Measurements from ENCODE around the gene ATP2B3. TPM values are rescaled to one million over a fixed set of nuclear protein-coding genes. Genes with fewer than 3 reads are reported as not detected.
A peak's percentile ranks its signal among the peaks of the same experiment; 100 is the strongest.

The ATP2B3 gene
- polyA plus RNA-seq (2011; rRNA removed): 0.02 TPM in 1 of 2 replicates, not detected in the other
- polyA minus RNA-seq (2011; rRNA and poly(A)+ RNA removed): not detected in 2 replicates

GRCh38 chrX:153517423-153517822 lies at the start of gene ATP2B3:
ATP2B3 (plus strand) TSS chrX:153517642; CDS start chrX:153536248, 18,606 bp downstream.
- H3K4me3 ChIP-seq (ENCODE audit: low read depth, low read length): no peak within 1 kb of the TSS
- no peak for DNase-seq (ENCODE audit: low read depth)
- ChIA-PET POLR2A (no interaction called here), CTCF (no interaction called here)
- H3K36me3 ChIP-seq (ENCODE audit: control insufficient read depth, insufficient read depth, low read length): no peaks in the 10 kb centered on the region
- peaks cover 8% of the 10 kb centered on the region for H3K27me3 ChIP-seq (ENCODE audit: control insufficient read depth, insufficient read depth, low read length)
- TF ChIP-seq CTCF (IDR thresholded peaks at IDR 0.05; ENCODE audit: insufficient read depth, low read depth, low read length): no peak

- CTCF ChIA-PET: interaction anchor here (1.2 to 8.8 kb wide), 4 partner anchors 18 to 435 kb away, joined by 3 to 132 read pairs (median 42); partner anchors contain the start of gene BGN
- TF ChIP-seq CTCF (IDR thresholded peaks at IDR 0.05; ENCODE audit: insufficient read depth, low read depth, low read length): no peak
- H3K27me3 ChIP-seq (ENCODE audit: control insufficient read depth, insufficient read depth, low read length): no peaks in the 10 kb centered on the region
- no peak overlapping the region for H3K4me3 ChIP-seq (ENCODE audit: low read depth, low read length)
- H3K36me3 ChIP-seq (ENCODE audit: control insufficient read depth, insufficient read depth, low read length): peaks cover 2% of the 10 kb centered on the region
- DNase-seq (ENCODE audit: low read depth): no peak
- POLR2A ChIA-PET: no interaction called here
These were observed 49.3 kb upstream of the ATP2B3 start for GRCh38 chrX:153468008-153468580.

GRCh38 chrX:153469811-153470410 lies 47.5 kb upstream of the ATP2B3 start:
- DNase-seq (ENCODE audit: low read depth): no peak
- H3K36me3 ChIP-seq (ENCODE audit: control insufficient read depth, insufficient read depth, low read length): no peaks in the 10 kb centered on the region
- H3K27me3 ChIP-seq (ENCODE audit: control insufficient read depth, insufficient read depth, low read length): no peaks in the 10 kb centered on the region
- ChIA-PET CTCF (interaction anchor here (0.8 to 8.8 kb wide), 9 partner anchors 9 to 437 kb away, joined by 3 to 132 read pairs (median 6); partner anchors contain the start of gene BGN), POLR2A (interaction anchor here (0.6 kb wide), 1 partner anchor 37 kb away, joined by 3 read pairs; no protein-coding TSS in a partner anchor)
- peak; percentile 21; the same call in 1 of the 2 replicates for TF ChIP-seq CTCF (IDR thresholded peaks at IDR 0.05; ENCODE audit: insufficient read depth, low read depth, low read length)
- H3K4me3 ChIP-seq (ENCODE audit: low read depth, low read length): peak overlapping the region; percentile 60

- POLR2A ChIA-PET: interaction anchor here (0.6 kb wide), 2 partner anchors 16 to 36 kb away, joined by 3 to 5 read pairs; no protein-coding TSS in a partner anchor
- peak within 1 kb of the TSS; percentile 60 for H3K4me3 ChIP-seq (ENCODE audit: low read depth, low read length)
- TF ChIP-seq CTCF (IDR thresholded peaks at IDR 0.05; ENCODE audit: insufficient read depth, low read depth, low read length): peak; percentile 75
- no peaks in the 10 kb centered on the region for H3K36me3 ChIP-seq (ENCODE audit: control insufficient read depth, insufficient read depth, low read length)
- no peak for DNase-seq (ENCODE audit: low read depth)
- CTCF ChIA-PET: interaction anchor here (0.8 to 8.8 kb wide), 8 partner anchors 10 to 44 kb away, joined by 3 to 132 read pairs (median 8); partner anchors contain the start of gene BGN
- no peaks in the 10 kb centered on the region for H3K27me3 ChIP-seq (ENCODE audit: control insufficient read depth, insufficient read depth, low read length)
These were observed 46.8 kb upstream of the ATP2B3 start, which contains the start of gene HAUS7 for GRCh38 chrX:153470411-153471363. HAUS7 (minus strand) TSS chrX:153470576; CDS start chrX:153470557, 19 bp downstream.
